ENCODE measurements around the gene FKBP3. TPM values are rescaled to one million over a fixed set of nuclear protein-coding genes. Genes with fewer than 3 reads are reported as not detected.

Gene FKBP3
- total and polyA plus RNA-seq, 2 experiments from 2014 or later: 114 to 699 TPM

GRCh38 chr14:45136399-45136798 is 2.1 kb upstream of the FKBP3 start:
- H3K9me3 Mint-ChIP-seq: no peaks in the 10 kb centered on the region
- Histone ChIP-seq H3K79me2 (replicated peaks; ENCODE audit: insufficient read depth) (peaks cover 75% of the 10 kb centered on the region), H3F3A (replicated peaks; ENCODE audit: low read depth) (no peaks in the 10 kb centered on the region), H2AFZ (peak overlapping the region; percentile 12; the same call in 1 of the 2 replicates), H3K4me1 (ENCODE audit: insufficient read depth) (peaks cover 19% of the 10 kb centered on the region; the same call in 1 of the 2 replicates), H3K27ac (ENCODE audit: low read depth) (no peak overlapping the region), H3K9me2 (ENCODE audit: insufficient read depth) (no peaks in the 10 kb centered on the region), H3K4me2 (peak overlapping the region; percentile 86), H4K20me1 (replicated peaks; ENCODE audit: insufficient read depth) (0 out of 2 replicates have a peak, but pooled peaks cover 8% of the 10 kb centered on the region), H3K36me3 (ENCODE audit: insufficient read depth) (no peaks in the 10 kb centered on the region), H3K4me3 (peak overlapping the region; percentile 76), H3K27me3 (ENCODE audit: insufficient read depth) (no peaks in the 10 kb centered on the region)
- TF ChIP-seq POLR2AphosphoS5 (IDR thresholded peaks at IDR 0.05; ENCODE audit: low read depth) (no peak), EZH2 (IDR thresholded peaks at IDR 0.05; ENCODE audit: low read depth, unreplicated experiment) (no peak), CTCF (conservative IDR thresholded peaks at IDR 0.05; ENCODE audit: low read depth in 2 of 2) (no peak), NANOG (IDR thresholded peaks at IDR 0.05; ENCODE audit: borderline replicate concordance) (no peak), ZNF331 (CRISPR knock-in tag; IDR thresholded peaks at IDR 0.05; ENCODE audit: low read depth) (no peak), JUNB (IDR thresholded peaks at IDR 0.05; ENCODE audit: unreplicated experiment) (no peak), ETS1 (IDR thresholded peaks at IDR 0.05) (no peak), STAT1 (IDR thresholded peaks at IDR 0.05; ENCODE audit: unreplicated experiment) (no peak), CREB1 (CRISPR knock-in tag; IDR thresholded peaks at IDR 0.05; ENCODE audit: low read depth) (no peak)
- DNase-seq (ENCODE audit: low spot score) (no peak), ATAC-seq (no peak)
- H3K4me1 Mint-ChIP-seq: peaks cover 12% of the 10 kb centered on the region; the same call in 2 of the 3 replicates
- no peaks in the 10 kb centered on the region; the same call in 2 of the 3 replicates for H3K36me3 Mint-ChIP-seq (ENCODE audit: low read depth)
- H3K27ac Mint-ChIP-seq: peak overlapping the region; percentile 92
- peaks cover 9% of the 10 kb centered on the region for H3K27me3 Mint-ChIP-seq (ENCODE audit: insufficient read depth, low read depth, poor library complexity)
- peak overlapping the region; percentile 97 for H3K4me3 Mint-ChIP-seq

- Histone ChIP-seq H3K27me3 (ENCODE audit: insufficient read depth) (no peaks in the 10 kb centered on the region), H3F3A (replicated peaks; ENCODE audit: low read depth) (no peaks in the 10 kb centered on the region), H3K4me3 (peak within 1 kb of the TSS; percentile 91), H3K9me2 (ENCODE audit: insufficient read depth) (no peaks in the 10 kb centered on the region), H3K36me3 (ENCODE audit: insufficient read depth) (no peaks in the 10 kb centered on the region), H3K4me1 (ENCODE audit: insufficient read depth) (peaks cover 19% of the 10 kb centered on the region; the same call in 1 of the 2 replicates), H4K20me1 (replicated peaks; ENCODE audit: insufficient read depth) (0 out of 2 replicates have a peak, but pooled peaks cover 11% of the 10 kb centered on the region), H3K27ac (ENCODE audit: low read depth) (peak within 1 kb of the TSS; percentile 81), H3K79me2 (replicated peaks; ENCODE audit: insufficient read depth) (peaks cover 78% of the 10 kb centered on the region), H3K4me2 (peak within 1 kb of the TSS; percentile 86), H2AFZ (peak within 1 kb of the TSS; percentile 34)
- no peaks in the 10 kb centered on the region for H3K9me3 Mint-ChIP-seq
- peak within 1 kb of the TSS; percentile 97 for H3K4me3 Mint-ChIP-seq
- H3K4me1 Mint-ChIP-seq: peaks cover 12% of the 10 kb centered on the region; the same call in 2 of the 3 replicates
- ATAC-seq (peak; percentile 72), DNase-seq (ENCODE audit: low spot score) (peak; percentile 99)
- peaks cover 9% of the 10 kb centered on the region for H3K27me3 Mint-ChIP-seq (ENCODE audit: insufficient read depth, low read depth, poor library complexity)
- peak within 1 kb of the TSS; percentile 98 for H3K27ac Mint-ChIP-seq
- no peaks in the 10 kb centered on the region; the same call in 2 of the 3 replicates for H3K36me3 Mint-ChIP-seq (ENCODE audit: low read depth)
- TF ChIP-seq ZNF331 (CRISPR knock-in tag; IDR thresholded peaks at IDR 0.05; ENCODE audit: low read depth) (no peak), CREB1 (CRISPR knock-in tag; IDR thresholded peaks at IDR 0.05; ENCODE audit: low read depth) (peak; percentile 64), ZNF462 (CRISPR knock-in tag; IDR thresholded peaks at IDR 0.05) (no peak), POLR2AphosphoS5 (IDR thresholded peaks at IDR 0.05; ENCODE audit: low read depth) (peak; percentile 85), EZH2phosphoT487 (IDR thresholded peaks at IDR 0.05; ENCODE audit: unreplicated experiment) (no peak)
Observed at GRCh38 chr14:45135659-45136395, 1.5 kb upstream of the FKBP3 start, which contains the start of gene FANCM. TSS of gene FANCM (plus strand) at chr14:45135930. CDS start at chr14:45136032, 102 bp downstream.
